PC-9 (cell line): ENCODE data around the gene KCNC1.

Experiments
- EZH2 ChIP-seq: fragments of 200-600 bp; sonication (generic); IDR thresholded peaks from 2 replicates; pipeline ENCODE4 v1.8.0; 2017; ENCODE audit warnings: antibody characterized with exemption, low read depth
- TF ChIP-seq, protein P1 (sequence below): fragments of 200-600 bp; sonication (generic); conservative IDR thresholded peaks from 2 replicates; pipeline ENCODE4 v1.6.1; 2017; ENCODE audit warnings: mixed run types, antibody characterized with exemption, mild to moderate bottlenecking, moderate library complexity

DNA sequence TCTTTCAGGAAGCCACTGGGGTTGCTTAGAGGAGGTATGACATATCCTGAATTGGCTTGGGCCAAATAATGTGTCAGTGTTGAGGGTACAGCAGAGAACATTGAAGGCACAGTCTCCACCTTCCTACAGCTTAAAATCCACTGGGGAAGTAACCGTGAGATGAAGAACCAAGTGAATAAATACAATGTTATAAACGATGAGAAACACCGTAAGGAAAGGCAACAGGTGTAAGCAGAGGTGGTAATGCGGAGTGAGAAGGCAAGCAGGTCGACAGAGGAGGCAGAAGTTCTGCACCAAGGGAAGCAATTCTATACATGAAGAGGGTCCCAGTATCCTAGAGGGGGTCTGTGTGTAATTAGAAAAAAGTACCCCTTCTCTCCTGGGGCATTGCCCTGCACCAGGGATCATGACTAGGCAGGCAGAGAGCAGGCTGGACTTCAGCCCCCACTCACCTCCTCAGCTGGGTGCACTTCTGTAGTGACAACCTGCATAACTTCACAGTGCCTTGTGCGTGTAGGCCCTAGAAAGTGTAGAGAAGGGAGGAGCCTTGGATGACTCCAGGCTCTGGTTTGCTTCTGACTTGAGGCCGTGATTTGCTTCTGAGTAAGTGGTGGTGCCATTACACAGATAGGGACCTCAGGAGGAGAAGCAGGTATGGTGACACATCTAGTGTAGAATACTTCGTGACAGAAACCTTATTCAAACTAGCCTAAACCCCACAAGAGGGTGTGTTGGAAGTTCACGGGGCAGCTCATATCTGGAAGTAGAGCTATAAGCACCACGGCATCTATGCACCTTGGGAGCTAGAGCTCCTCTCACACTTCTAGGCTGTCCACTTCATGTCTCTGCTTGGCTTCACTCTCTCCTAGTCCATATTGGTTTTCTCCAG, 10.3 kb upstream of the KCNC1 start:
- TF ChIP-seq EZH2 = no peak
- TF ChIP-seq, protein P1, sequence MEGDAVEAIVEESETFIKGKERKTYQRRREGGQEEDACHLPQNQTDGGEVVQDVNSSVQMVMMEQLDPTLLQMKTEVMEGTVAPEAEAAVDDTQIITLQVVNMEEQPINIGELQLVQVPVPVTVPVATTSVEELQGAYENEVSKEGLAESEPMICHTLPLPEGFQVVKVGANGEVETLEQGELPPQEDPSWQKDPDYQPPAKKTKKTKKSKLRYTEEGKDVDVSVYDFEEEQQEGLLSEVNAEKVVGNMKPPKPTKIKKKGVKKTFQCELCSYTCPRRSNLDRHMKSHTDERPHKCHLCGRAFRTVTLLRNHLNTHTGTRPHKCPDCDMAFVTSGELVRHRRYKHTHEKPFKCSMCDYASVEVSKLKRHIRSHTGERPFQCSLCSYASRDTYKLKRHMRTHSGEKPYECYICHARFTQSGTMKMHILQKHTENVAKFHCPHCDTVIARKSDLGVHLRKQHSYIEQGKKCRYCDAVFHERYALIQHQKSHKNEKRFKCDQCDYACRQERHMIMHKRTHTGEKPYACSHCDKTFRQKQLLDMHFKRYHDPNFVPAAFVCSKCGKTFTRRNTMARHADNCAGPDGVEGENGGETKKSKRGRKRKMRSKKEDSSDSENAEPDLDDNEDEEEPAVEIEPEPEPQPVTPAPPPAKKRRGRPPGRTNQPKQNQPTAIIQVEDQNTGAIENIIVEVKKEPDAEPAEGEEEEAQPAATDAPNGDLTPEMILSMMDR = no peak
